RWPE2 (cell line): ENCODE results near the gene PXN.

Experiments
- ATAC-seq: fragments of 200-7000 bp; cut with Tn5 transposase; 3 replicates; pipeline ENCODE4 v1.9.1; 2021; ENCODE audit warnings: low read depth
- DNase-seq: peaks from one replicate; pipeline ENCODE4 v3.0.0-alpha.2; 2020; ENCODE audit warnings: low spot score
- H3K27ac ChIP-seq: fragments of 450-650 bp; 2 replicates; pipeline ENCODE4 v1.5.1; 2017; ENCODE audit warnings: mild to moderate bottlenecking; ENCODE audit not compliant: poor library complexity, severe bottlenecking
- H3K27me3 ChIP-seq: fragments of 250-450 bp; sonication (Bioruptor Pico); 2 replicates; pipeline ENCODE4 v1.5.1; 2021; ENCODE audit warnings: mild to moderate bottlenecking, moderate library complexity; ENCODE audit not compliant: insufficient read depth, poor library complexity, severe bottlenecking
- H3K36me3 ChIP-seq: fragments of 250-450 bp; sonication (Bioruptor Pico); 2 replicates; pipeline ENCODE4 v1.5.1; 2020; ENCODE audit warnings: low read depth, mild to moderate bottlenecking, moderate library complexity
- H3K4me1 ChIP-seq: fragments of 250-450 bp; sonication (Bioruptor Pico); 2 replicates; pipeline ENCODE4 v1.5.1; 2021; ENCODE audit warnings: mild to moderate bottlenecking, moderate library complexity; ENCODE audit not compliant: insufficient read depth, poor library complexity, severe bottlenecking
- H3K4me3 ChIP-seq: fragments of 250-450 bp; sonication (Bioruptor Pico); 2 replicates; pipeline ENCODE4 v1.5.1; 2021; ENCODE audit warnings: mild to moderate bottlenecking, moderate library complexity; ENCODE audit not compliant: severe bottlenecking
- H3K9me3 ChIP-seq: fragments of 250-450 bp; sonication (Bioruptor Pico); 2 replicates; pipeline ENCODE4 v1.5.1; 2021; ENCODE audit warnings: mild to moderate bottlenecking, moderate library complexity; ENCODE audit not compliant: severe bottlenecking
- CTCF ChIP-seq: fragments of 450-650 bp; IDR thresholded peaks from one replicate; pipeline ENCODE4 v1.5.1; 2017; ENCODE audit warnings: mild to moderate bottlenecking, moderate library complexity; ENCODE audit not compliant: poor library complexity, severe bottlenecking

Gene PXN

GRCh38 chr12:120261951-120262851, 3.3 kb downstream of the PXN start:
- peaks cover 59% of the 10 kb centered on the region for H3K4me1 ChIP-seq
- TF ChIP-seq CTCF, result no peak
- peak; percentile 95 for DNase-seq
- H3K27me3 ChIP-seq, result no peaks in the 10 kb centered on the region
- no peaks in the 10 kb centered on the region for H3K9me3 ChIP-seq
- peak; percentile 81 for ATAC-seq
- H3K36me3 ChIP-seq, result peaks cover 63% of the 10 kb centered on the region
- H3K27ac ChIP-seq, result peak overlapping the region; percentile 100
- peak overlapping the region; percentile 85 for H3K4me3 ChIP-seq

GRCh38 chr12:120260607-120261006, 4.9 kb downstream of the PXN start:
- Histone ChIP-seq H3K27ac (peak overlapping the region; percentile 100), H3K27me3 (no peaks in the 10 kb centered on the region), H3K4me1 (peaks cover 72% of the 10 kb centered on the region), H3K9me3 (no peaks in the 10 kb centered on the region), H3K4me3 (no peak overlapping the region), H3K36me3 (peaks cover 76% of the 10 kb centered on the region)
- TF ChIP-seq CTCF, result no peak
- DNase-seq (no peak), ATAC-seq (no peak)

GRCh38 chr12:120259418-120260202, 5.9 kb downstream of the PXN start:
- Histone ChIP-seq H3K36me3 (peaks cover 80% of the 10 kb centered on the region), H3K9me3 (no peaks in the 10 kb centered on the region), H3K27ac (peak overlapping the region; percentile 100), H3K4me3 (no peak overlapping the region), H3K4me1 (peaks cover 77% of the 10 kb centered on the region), H3K27me3 (no peaks in the 10 kb centered on the region)
- no peak for TF ChIP-seq CTCF
- ATAC-seq (no peak), DNase-seq (no peak)

- Histone ChIP-seq H3K27me3 (no peaks in the 10 kb centered on the region), H3K4me3 (no peak overlapping the region), H3K4me1 (peaks cover 87% of the 10 kb centered on the region), H3K36me3 (peaks cover 80% of the 10 kb centered on the region), H3K27ac (peak overlapping the region; percentile 100), H3K9me3 (no peaks in the 10 kb centered on the region)
- DNase-seq, result no peak
- TF ChIP-seq CTCF, result no peak
- no peak for ATAC-seq
These were observed 7.1 kb downstream of the PXN start for GRCh38 chr12:120258323-120258896.
